ENCODE results near the gene RNASE12.

Gene RNASE12

DNA sequence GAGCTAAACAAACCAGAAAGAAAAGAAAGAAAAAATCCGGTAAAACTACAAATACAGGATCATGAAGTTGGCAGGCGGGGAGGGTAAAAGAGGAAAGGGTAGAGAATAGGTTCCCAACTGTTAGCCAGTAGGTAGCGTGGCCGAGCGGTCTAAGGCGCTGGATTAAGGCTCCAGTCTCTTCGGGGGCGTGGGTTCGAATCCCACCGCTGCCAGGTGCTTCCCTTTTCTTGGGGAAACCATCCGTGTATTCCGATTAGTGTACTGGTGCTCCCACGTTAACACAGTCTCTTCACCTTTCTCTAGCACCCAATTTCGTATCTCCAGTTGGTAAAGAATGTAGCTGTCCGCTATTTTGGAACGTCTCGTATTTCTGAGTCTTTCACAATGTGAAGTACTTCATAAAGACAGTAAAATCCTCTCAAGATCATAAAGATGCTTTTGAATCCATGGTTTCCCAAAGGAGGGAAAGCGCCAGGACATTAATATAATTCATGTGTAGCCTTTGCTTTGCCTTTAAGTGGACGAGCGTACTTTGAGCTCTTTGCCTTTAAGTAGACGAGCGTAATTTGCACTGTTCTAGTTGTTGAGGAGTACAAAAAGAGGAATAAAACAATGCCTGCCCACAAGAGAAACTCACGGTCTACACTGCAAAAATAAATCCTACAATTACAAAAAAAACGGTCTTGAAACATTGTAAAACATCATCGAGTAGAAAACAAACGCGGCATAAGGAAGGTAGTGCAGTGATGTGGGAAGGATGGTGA lies 19.0 kb upstream of the RNASE12 start (continued):
- no peak for TF ChIP-seq GLIS2 (tag by site-specific recombination; IDR thresholded peaks at IDR 0.05)
- TF ChIP-seq, protein P1, sequence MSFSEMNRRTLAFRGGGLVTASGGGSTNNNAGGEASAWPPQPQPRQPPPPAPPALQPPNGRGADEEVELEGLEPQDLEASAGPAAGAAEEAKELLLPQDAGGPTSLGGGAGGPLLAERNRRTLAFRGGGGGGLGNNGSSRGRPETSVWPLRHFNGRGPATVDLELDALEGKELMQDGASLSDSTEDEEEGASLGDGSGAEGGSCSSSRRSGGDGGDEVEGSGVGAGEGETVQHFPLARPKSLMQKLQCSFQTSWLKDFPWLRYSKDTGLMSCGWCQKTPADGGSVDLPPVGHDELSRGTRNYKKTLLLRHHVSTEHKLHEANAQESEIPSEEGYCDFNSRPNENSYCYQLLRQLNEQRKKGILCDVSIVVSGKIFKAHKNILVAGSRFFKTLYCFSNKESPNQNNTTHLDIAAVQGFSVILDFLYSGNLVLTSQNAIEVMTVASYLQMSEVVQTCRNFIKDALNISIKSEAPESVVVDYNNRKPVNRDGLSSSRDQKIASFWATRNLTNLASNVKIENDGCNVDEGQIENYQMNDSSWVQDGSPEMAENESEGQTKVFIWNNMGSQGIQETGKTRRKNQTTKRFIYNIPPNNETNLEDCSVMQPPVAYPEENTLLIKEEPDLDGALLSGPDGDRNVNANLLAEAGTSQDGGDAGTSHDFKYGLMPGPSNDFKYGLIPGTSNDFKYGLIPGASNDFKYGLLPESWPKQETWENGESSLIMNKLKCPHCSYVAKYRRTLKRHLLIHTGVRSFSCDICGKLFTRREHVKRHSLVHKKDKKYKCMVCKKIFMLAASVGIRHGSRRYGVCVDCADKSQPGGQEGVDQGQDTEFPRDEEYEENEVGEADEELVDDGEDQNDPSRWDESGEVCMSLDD (tag by site-specific recombination; IDR thresholded peaks at IDR 0.05) = peak; percentile 34; the same call in 1 of the 2 replicates
- TF ChIP-seq ZEB2 (tag by site-specific recombination; IDR thresholded peaks at IDR 0.05) = peak; percentile 82
- TF ChIP-seq, protein P2, sequence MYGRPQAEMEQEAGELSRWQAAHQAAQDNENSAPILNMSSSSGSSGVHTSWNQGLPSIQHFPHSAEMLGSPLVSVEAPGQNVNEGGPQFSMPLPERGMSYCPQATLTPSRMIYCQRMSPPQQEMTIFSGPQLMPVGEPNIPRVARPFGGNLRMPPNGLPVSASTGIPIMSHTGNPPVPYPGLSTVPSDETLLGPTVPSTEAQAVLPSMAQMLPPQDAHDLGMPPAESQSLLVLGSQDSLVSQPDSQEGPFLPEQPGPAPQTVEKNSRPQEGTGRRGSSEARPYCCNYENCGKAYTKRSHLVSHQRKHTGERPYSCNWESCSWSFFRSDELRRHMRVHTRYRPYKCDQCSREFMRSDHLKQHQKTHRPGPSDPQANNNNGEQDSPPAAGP (tag by site-specific recombination; IDR thresholded peaks at IDR 0.05) = peak; percentile 84
- peak; percentile 88 for TF ChIP-seq ZNF501 (tag by site-specific recombination; IDR thresholded peaks at IDR 0.05)
- TF ChIP-seq SP3 (tag by site-specific recombination; IDR thresholded peaks at IDR 0.05) = peak; percentile 40; the same call in 1 of the 2 replicates
- TF ChIP-seq, protein P3, sequence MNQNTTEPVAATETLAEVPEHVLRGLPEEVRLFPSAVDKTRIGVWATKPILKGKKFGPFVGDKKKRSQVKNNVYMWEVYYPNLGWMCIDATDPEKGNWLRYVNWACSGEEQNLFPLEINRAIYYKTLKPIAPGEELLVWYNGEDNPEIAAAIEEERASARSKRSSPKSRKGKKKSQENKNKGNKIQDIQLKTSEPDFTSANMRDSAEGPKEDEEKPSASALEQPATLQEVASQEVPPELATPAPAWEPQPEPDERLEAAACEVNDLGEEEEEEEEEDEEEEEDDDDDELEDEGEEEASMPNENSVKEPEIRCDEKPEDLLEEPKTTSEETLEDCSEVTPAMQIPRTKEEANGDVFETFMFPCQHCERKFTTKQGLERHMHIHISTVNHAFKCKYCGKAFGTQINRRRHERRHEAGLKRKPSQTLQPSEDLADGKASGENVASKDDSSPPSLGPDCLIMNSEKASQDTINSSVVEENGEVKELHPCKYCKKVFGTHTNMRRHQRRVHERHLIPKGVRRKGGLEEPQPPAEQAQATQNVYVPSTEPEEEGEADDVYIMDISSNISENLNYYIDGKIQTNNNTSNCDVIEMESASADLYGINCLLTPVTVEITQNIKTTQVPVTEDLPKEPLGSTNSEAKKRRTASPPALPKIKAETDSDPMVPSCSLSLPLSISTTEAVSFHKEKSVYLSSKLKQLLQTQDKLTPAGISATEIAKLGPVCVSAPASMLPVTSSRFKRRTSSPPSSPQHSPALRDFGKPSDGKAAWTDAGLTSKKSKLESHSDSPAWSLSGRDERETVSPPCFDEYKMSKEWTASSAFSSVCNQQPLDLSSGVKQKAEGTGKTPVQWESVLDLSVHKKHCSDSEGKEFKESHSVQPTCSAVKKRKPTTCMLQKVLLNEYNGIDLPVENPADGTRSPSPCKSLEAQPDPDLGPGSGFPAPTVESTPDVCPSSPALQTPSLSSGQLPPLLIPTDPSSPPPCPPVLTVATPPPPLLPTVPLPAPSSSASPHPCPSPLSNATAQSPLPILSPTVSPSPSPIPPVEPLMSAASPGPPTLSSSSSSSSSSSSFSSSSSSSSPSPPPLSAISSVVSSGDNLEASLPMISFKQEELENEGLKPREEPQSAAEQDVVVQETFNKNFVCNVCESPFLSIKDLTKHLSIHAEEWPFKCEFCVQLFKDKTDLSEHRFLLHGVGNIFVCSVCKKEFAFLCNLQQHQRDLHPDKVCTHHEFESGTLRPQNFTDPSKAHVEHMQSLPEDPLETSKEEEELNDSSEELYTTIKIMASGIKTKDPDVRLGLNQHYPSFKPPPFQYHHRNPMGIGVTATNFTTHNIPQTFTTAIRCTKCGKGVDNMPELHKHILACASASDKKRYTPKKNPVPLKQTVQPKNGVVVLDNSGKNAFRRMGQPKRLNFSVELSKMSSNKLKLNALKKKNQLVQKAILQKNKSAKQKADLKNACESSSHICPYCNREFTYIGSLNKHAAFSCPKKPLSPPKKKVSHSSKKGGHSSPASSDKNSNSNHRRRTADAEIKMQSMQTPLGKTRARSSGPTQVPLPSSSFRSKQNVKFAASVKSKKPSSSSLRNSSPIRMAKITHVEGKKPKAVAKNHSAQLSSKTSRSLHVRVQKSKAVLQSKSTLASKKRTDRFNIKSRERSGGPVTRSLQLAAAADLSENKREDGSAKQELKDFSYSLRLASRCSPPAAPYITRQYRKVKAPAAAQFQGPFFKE (tag by site-specific recombination; IDR thresholded peaks at IDR 0.05; ENCODE audit: borderline replicate concordance) = no peak
- peak; percentile 62 for TF ChIP-seq ZNF76 (tag by site-specific recombination; IDR thresholded peaks at IDR 0.05; ENCODE audit: borderline replicate concordance, low read depth)
- TF ChIP-seq ZNF10 (tag by site-specific recombination; IDR thresholded peaks at IDR 0.05) = peak; percentile 86
- TF ChIP-seq ZNF561 (tag by site-specific recombination; IDR thresholded peaks at IDR 0.05; ENCODE audit: borderline replicate concordance) = peak; percentile 81; the same call in 1 of the 2 replicates
- TF ChIP-seq REPIN1 (tag by site-specific recombination; IDR thresholded peaks at IDR 0.05; ENCODE audit: low read depth) = 0 out of 2 replicates have a peak, but pooled peaks have one; percentile 79
- TF ChIP-seq ZNF624 (tag by site-specific recombination; IDR thresholded peaks at IDR 0.05) = 0 out of 2 replicates have a peak, but pooled peaks have one; percentile 62
- no peak for TF ChIP-seq ZNF354C (tag by site-specific recombination; IDR thresholded peaks at IDR 0.05; ENCODE audit: borderline replicate concordance, low read depth)
- TF ChIP-seq, protein P4, sequence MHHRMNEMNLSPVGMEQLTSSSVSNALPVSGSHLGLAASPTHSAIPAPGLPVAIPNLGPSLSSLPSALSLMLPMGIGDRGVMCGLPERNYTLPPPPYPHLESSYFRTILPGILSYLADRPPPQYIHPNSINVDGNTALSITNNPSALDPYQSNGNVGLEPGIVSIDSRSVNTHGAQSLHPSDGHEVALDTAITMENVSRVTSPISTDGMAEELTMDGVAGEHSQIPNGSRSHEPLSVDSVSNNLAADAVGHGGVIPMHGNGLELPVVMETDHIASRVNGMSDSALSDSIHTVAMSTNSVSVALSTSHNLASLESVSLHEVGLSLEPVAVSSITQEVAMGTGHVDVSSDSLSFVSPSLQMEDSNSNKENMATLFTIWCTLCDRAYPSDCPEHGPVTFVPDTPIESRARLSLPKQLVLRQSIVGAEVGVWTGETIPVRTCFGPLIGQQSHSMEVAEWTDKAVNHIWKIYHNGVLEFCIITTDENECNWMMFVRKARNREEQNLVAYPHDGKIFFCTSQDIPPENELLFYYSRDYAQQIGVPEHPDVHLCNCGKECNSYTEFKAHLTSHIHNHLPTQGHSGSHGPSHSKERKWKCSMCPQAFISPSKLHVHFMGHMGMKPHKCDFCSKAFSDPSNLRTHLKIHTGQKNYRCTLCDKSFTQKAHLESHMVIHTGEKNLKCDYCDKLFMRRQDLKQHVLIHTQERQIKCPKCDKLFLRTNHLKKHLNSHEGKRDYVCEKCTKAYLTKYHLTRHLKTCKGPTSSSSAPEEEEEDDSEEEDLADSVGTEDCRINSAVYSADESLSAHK (tag by site-specific recombination; IDR thresholded peaks at IDR 0.05) = no peak; the same call in 1 of the 2 replicates
- peak; percentile 68; the same call in 1 of the 2 replicates for TF ChIP-seq ZBTB17 (tag by site-specific recombination; IDR thresholded peaks at IDR 0.05)
- no peak for TF ChIP-seq OSR2 (tag by site-specific recombination; IDR thresholded peaks at IDR 0.05)
- TF ChIP-seq ZNF558 (tag by site-specific recombination; IDR thresholded peaks at IDR 0.05) = peak; percentile 49; the same call in 1 of the 2 replicates
- TF ChIP-seq KLF16 (tag by site-specific recombination; IDR thresholded peaks at IDR 0.05) = peak; percentile 88
- TF ChIP-seq, protein P5, sequence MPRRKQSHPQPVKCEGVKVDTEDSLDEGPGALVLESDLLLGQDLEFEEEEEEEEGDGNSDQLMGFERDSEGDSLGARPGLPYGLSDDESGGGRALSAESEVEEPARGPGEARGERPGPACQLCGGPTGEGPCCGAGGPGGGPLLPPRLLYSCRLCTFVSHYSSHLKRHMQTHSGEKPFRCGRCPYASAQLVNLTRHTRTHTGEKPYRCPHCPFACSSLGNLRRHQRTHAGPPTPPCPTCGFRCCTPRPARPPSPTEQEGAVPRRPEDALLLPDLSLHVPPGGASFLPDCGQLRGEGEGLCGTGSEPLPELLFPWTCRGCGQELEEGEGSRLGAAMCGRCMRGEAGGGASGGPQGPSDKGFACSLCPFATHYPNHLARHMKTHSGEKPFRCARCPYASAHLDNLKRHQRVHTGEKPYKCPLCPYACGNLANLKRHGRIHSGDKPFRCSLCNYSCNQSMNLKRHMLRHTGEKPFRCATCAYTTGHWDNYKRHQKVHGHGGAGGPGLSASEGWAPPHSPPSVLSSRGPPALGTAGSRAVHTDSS (tag by site-specific recombination; IDR thresholded peaks at IDR 0.05) = peak; percentile 42; the same call in 1 of the 2 replicates
- no peak for TF ChIP-seq ZNF433 (tag by site-specific recombination; IDR thresholded peaks at IDR 0.05; ENCODE audit: low read depth)

Measured in HEK293 (cell line).